KMS-11 (cell line): ENCODE results near the gene G0S2.

Experiments
- H2AFZ ChIP-seq: fragments of 200-600 bp; sonication (generic); 2 replicates; pipeline ENCODE4 v1.6.1; 2016; ENCODE audit warnings: antibody characterized with exemption, mixed run types, low read depth
- H3K27ac ChIP-seq: fragments of 200-600 bp; sonication (generic); 2 replicates; pipeline ENCODE4 v1.6.1; 2016; ENCODE audit warnings: mild to moderate bottlenecking, mixed run types
- H3K27me3 ChIP-seq: fragments of 200-600 bp; sonication (generic); 2 replicates; pipeline ENCODE4 v1.6.1; 2017; ENCODE audit warnings: mild to moderate bottlenecking, low read depth, mixed run types, moderate library complexity; ENCODE audit not compliant: insufficient read depth
- H3K36me3 ChIP-seq: fragments of 200-600 bp; sonication (generic); 2 replicates; pipeline ENCODE4 v1.6.1; 2017; ENCODE audit warnings: mild to moderate bottlenecking, mixed run types; ENCODE audit not compliant: insufficient read depth
- H3K4me1 ChIP-seq: fragments of 200-600 bp; sonication (generic); 2 replicates; pipeline ENCODE4 v1.6.1; 2016; ENCODE audit warnings: mild to moderate bottlenecking, low read depth, mixed run types; ENCODE audit not compliant: poor library complexity, severe bottlenecking
- H3K4me2 ChIP-seq: fragments of 200-600 bp; sonication (generic); 2 replicates; pipeline ENCODE4 v1.7.0; 2016; ENCODE audit warnings: mild to moderate bottlenecking, mixed run types
- H3K4me3 ChIP-seq: fragments of 200-600 bp; sonication (generic); IDR thresholded peaks from 2 replicates; pipeline ENCODE4 v1.6.1; 2017; ENCODE audit warnings: low read depth, low read length, mixed read lengths; ENCODE audit not compliant: insufficient read depth
- H3K79me2 ChIP-seq: fragments of 200-600 bp; sonication (generic); 2 replicates; pipeline ENCODE4 v1.6.1; 2016; ENCODE audit warnings: low read depth, mixed run types; ENCODE audit not compliant: insufficient read depth
- H3K9ac ChIP-seq: fragments of 200-600 bp; sonication (generic); 2 replicates; pipeline ENCODE4 v1.6.1; 2016; ENCODE audit warnings: mild to moderate bottlenecking, mixed run types
- H4K20me1 ChIP-seq: fragments of 200-600 bp; sonication (generic); 2 replicates; pipeline ENCODE4 v1.6.1; 2016; ENCODE audit warnings: mild to moderate bottlenecking, mixed run types; ENCODE audit not compliant: insufficient read depth
- CTCF ChIP-seq: fragments of 200-600 bp; sonication (generic); conservative IDR thresholded peaks from 2 replicates; pipeline ENCODE4 v1.6.1; 2017; ENCODE audit warnings: low read depth, mild to moderate bottlenecking, antibody characterized with exemption, low read length, moderate library complexity, mixed read lengths

G0S2 gene

GRCh38 chr1:209674957-209675564 is at the start of gene G0S2:
Gene G0S2, plus strand, starts transcription at chr1:209675412. Its CDS starts 273 bp downstream, at chr1:209675685.
- Histone ChIP-seq H2AFZ (no peak within 1 kb of the TSS), H3K36me3 (no peaks in the 10 kb centered on the region), H3K4me2 (no peak within 1 kb of the TSS), H3K79me2 (no peaks in the 10 kb centered on the region), H3K27me3 (no peaks in the 10 kb centered on the region), H3K9ac (no peak within 1 kb of the TSS), H3K4me1 (peaks cover 5% of the 10 kb centered on the region), H3K27ac (no peak within 1 kb of the TSS), H4K20me1 (no peaks in the 10 kb centered on the region), H3K4me3 (no peak within 1 kb of the TSS)
- no peak for TF ChIP-seq CTCF

- H3K4me2 ChIP-seq = no peak overlapping the region
- H4K20me1 ChIP-seq = no peaks in the 10 kb centered on the region
- H3K36me3 ChIP-seq = no peaks in the 10 kb centered on the region
- H3K27ac ChIP-seq = no peak overlapping the region
- H3K9ac ChIP-seq = no peak overlapping the region
- no peaks in the 10 kb centered on the region for H3K79me2 ChIP-seq
- H3K27me3 ChIP-seq = no peaks in the 10 kb centered on the region
- H3K4me1 ChIP-seq = no peaks in the 10 kb centered on the region
- no peak overlapping the region for H2AFZ ChIP-seq
- no peak for TF ChIP-seq CTCF
- no peak overlapping the region for H3K4me3 ChIP-seq
These were observed 49.4 kb upstream of the G0S2 start for GRCh38 chr1:209625791-209626285.

- H3K4me3 ChIP-seq = no peak overlapping the region
- H3K27ac ChIP-seq = no peak overlapping the region
- H2AFZ ChIP-seq = no peak overlapping the region
- H4K20me1 ChIP-seq = no peaks in the 10 kb centered on the region
- H3K79me2 ChIP-seq = no peaks in the 10 kb centered on the region
- TF ChIP-seq CTCF = no peak
- no peaks in the 10 kb centered on the region for H3K36me3 ChIP-seq
- H3K27me3 ChIP-seq = no peaks in the 10 kb centered on the region
- no peaks in the 10 kb centered on the region for H3K4me1 ChIP-seq
- no peak overlapping the region for H3K9ac ChIP-seq
- no peak overlapping the region for H3K4me2 ChIP-seq
These were observed 48.7 kb upstream of the G0S2 start for GRCh38 chr1:209626346-209627026.

- Histone ChIP-seq H4K20me1 (no peaks in the 10 kb centered on the region), H3K79me2 (no peaks in the 10 kb centered on the region), H3K4me3 (no peak overlapping the region), H2AFZ (peak overlapping the region; percentile 46; the same call in 1 of the 2 replicates), H3K36me3 (no peaks in the 10 kb centered on the region), H3K27me3 (no peaks in the 10 kb centered on the region), H3K27ac (no peak overlapping the region), H3K4me1 (no peaks in the 10 kb centered on the region), H3K4me2 (no peak overlapping the region), H3K9ac (no peak overlapping the region)
- TF ChIP-seq CTCF = no peak
These were observed 48.0 kb upstream of the G0S2 start for GRCh38 chr1:209627027-209627731.
